Smooth muscle cell of the coronary artery (primary cell): ENCODE data around the gene OR10J4. TPM values are rescaled to one million over a fixed set of nuclear protein-coding genes. Genes with fewer than 3 reads are reported as not detected.

Experiments used
- total RNA-seq: library from RNA; depleted of rRNA; stranded (reverse); fragments of >200 nt; gene quantifications from 2 replicates; pipeline ENCODE4 v1.2.3, GENCODE V29; 2014; ENCODE audit warnings: low replicate concordance

OR10J4 gene
- not detected in 2 replicates for total RNA-seq

GRCh38 chr1:159431904-159432303 is at the start of gene OR10J4:
OR10J4 (plus strand) TSS chr1:159432204.

DNA sequence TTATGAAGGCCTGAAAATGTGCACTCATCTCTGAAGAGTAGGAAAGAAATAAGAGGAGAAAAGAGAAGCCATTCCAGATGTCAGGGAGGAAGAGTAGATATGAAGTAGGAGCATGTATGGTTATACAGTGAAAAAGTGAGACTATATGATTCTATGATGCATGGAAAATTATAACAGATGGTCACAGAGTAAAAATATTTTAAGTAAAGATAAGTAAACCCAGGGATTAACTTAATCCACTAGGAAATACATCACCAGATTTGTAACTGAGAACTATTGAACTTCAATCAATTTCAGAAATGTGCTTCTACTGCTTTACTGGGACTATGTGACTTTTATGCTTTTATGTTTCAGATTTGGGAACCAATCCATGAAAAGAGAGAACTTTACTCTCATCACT is 7.4 kb downstream of the OR10J4 start, which contains the start of gene OR10J1:
OR10J1 (plus strand) TSS at position 301 of the 400 bp plus-strand sequence; CDS start at position 371, 70 bp downstream.

Other genes with a start within 250 kb of the OR10J4 start
- not detected in 2 replicates for gene ACKR1, start 227.3 kb upstream of the OR10J4 start, total RNA-seq
- not detected in 2 replicates for gene FCER1A, start 129.9 kb upstream of the OR10J4 start, total RNA-seq
- not detected in 2 replicates for gene OR10J1, start 7.5 kb downstream of the OR10J4 start, total RNA-seq
- gene OR10J5, start 103.8 kb downstream of the OR10J4 start, total RNA-seq, result not detected in 2 replicates
- gene APCS, start 155.6 kb downstream of the OR10J4 start, total RNA-seq, result not detected in 2 replicates